Suppressor macrophage treated with lipopolysaccharide for 4 hours (primary cell): Measurements from ENCODE around the gene PDCD4.

ENCODE experiments used
- DNase-seq: peaks from one replicate; pipeline ENCODE4 v3.0.0-alpha.2; 2020

Gene PDCD4

GRCh38 chr10:110923856-110924493 lies 52.2 kb downstream of the PDCD4 start:
- DNase-seq: peak; percentile 49

DNA sequence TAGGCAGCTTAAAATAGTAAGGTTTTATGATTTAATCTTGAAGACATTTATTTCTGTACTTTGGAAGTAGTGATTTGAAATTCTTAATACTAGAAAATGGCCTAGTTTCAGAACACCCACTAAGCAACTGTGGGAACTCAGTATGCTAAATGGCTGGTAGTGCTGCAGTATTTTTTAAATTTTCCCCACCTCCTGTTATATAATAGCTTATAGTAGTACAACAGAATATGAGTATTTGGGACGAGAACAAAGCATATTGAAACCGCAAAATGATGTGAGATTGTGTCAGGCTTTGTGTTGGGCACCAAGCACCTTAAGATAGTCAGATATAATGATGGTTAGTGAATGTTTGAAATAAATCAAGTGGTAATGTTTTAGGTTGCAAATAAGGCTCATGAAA lies 55.7 kb downstream of the PDCD4 start:
- DNase-seq: no peak

DNA sequence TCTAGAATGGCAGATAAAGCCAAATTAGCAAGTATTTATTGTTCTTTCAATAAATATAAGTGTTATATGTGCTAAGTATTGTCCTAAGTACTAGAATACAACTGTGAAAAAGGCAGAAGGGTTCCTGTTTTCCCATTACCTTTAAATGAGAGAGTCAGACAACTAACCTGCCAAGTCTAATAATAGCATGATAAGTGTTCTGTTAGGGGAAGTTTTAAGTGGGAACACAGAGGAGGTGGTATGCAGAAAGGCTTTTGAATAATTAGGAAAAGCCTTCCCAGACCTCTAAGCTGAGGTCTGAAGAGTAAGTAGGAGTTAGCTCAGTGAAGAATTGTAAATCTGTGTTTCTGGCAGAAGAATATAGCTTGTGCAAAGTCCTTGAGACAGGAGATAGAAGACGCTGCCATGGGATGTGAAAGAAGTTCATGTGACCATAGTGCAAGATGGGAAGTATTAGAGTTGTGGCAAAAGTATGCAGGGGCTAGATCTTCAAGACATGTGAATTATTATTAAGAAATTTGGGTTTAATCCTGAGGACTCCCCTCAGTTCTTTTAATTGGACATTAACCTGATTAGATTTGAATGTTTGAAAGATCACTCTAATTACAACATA lies 60.1 kb downstream of the PDCD4 start:
- no peak for DNase-seq

GRCh38 chr10:110932505-110933180 lies 60.9 kb downstream of the PDCD4 start:
- DNase-seq: no peak

DNA sequence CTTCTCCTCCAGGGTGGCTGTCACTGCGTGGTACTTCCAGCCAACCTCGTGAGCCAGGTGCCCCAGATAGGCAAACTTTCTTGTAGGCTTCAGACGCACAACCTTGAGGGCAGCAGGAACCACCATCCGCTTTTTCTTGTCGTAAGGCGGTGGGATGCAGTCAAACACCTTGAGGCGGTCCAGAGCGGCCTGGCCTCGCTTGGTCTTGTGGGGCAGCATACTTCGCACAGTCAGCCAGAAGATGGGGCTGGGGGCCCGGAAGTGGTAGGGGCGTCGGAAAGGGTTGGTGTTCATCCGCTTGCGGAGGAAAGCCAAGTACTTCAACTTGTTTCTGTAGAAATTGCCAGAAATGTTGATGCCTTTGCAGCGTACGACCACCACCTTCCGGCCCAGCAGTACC lies 65.0 kb downstream of the PDCD4 start:
- DNase-seq: no peak

DNA sequence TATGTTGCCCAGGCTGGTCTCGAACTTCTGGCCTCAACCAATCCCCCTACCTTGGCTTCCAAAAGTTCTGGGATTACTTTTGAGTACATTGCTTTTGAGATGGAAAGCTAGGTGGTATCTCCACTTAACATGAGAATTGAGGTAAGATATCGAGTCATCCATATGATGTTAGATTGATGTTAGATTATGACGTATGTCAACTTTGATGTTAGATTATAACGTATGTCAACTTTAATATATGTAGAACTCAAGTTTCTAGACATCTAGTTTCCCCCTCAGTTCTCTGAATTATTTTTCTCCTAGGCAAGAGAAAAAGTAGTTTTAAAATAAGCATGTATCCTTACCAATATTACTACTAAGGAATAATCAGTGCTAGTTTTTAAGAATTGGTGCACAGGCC lies 67.7 kb downstream of the PDCD4 start:
- DNase-seq: no peak

- peak; percentile 54 for DNase-seq
These were observed 73.2 kb downstream of the PDCD4 start for GRCh38 chr10:110944792-110945396.

GRCh38 chr10:110946496-110946895 lies 74.8 kb downstream of the PDCD4 start:
- no peak for DNase-seq

DNA sequence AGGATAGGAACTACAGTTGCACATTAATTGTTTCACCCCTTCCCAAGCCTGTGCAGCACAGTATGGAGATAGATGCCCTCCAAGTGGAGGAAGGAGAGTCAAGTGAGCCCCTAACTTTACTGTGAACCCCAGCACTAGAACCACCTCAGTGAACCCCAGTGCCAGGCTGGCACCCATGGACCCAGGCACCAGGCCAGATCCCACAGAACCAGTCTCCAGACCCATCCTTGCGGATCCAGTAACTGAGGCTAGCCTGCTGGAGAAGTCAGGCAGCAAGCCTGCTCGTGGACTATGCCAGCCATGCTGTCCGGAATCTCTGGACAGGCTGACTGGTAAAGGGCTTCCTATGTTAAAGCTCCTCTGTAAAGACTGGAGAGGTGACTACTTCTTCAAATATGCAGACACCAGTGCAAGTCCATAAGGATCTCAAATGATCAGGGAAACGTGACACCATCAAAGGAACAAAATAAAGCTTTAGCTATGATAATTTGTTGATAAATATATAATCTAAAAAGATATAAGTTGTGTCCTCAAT lies 75.4 kb downstream of the PDCD4 start:
- DNase-seq: no peak
